ENCODE data around the gene RBM20.

DNA sequence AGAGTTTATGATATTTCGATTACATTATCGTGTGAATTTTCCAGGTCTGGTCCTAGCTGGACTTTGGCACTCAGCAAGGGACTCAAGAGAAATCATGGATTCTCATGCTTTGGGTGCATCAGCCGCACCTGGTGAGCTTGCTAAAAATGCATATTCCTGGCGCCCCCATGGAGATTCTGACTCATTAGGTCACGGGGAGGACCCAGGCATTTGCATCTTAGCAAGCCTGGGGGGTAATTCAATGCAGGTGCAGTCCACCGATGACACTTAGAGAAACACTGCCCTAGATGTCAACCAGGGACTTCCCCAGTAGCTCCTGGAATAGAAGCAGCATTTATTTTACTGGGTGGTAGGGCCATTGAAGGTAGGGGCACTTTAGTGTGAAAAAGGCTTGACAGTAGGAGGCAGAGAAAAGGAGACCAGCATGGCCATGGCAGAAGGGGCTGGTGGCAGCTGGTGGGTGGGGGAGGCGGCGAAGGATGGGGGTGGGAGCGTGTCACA is 197.7 kb downstream of the RBM20 start:
- TF ChIP-seq, protein P1, sequence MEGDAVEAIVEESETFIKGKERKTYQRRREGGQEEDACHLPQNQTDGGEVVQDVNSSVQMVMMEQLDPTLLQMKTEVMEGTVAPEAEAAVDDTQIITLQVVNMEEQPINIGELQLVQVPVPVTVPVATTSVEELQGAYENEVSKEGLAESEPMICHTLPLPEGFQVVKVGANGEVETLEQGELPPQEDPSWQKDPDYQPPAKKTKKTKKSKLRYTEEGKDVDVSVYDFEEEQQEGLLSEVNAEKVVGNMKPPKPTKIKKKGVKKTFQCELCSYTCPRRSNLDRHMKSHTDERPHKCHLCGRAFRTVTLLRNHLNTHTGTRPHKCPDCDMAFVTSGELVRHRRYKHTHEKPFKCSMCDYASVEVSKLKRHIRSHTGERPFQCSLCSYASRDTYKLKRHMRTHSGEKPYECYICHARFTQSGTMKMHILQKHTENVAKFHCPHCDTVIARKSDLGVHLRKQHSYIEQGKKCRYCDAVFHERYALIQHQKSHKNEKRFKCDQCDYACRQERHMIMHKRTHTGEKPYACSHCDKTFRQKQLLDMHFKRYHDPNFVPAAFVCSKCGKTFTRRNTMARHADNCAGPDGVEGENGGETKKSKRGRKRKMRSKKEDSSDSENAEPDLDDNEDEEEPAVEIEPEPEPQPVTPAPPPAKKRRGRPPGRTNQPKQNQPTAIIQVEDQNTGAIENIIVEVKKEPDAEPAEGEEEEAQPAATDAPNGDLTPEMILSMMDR (IDR thresholded peaks at IDR 0.05): no peak
- TF ChIP-seq POLR2A (IDR thresholded peaks at IDR 0.05) (no peak), POLR2AphosphoS5 (IDR thresholded peaks at IDR 0.05) (no peak)

Measured in sigmoid colon (tissue), 4 donors.